HG02852 (cell line): ENCODE measurements around the gene RBL1.
A peak's percentile ranks its signal among the peaks of the same experiment; 100 is the strongest.

ENCODE experiments used
- ATAC-seq: cut with Tn5 transposase; IDR thresholded peaks from one replicate; pipeline ENCODE4 v1.9.1; 2021; ENCODE audit warnings: mild to moderate bottlenecking, moderate library complexity; ENCODE audit not compliant: unreplicated experiment

RBL1 gene

GRCh38 chr20:36951198-36951978, 144.4 kb downstream of the RBL1 start, which contains the start of gene SAMHD1:
Gene SAMHD1, minus strand, starts transcription at chr20:36951708. Its CDS starts 65 bp downstream, at chr20:36951643.
- ATAC-seq, result peak; percentile 87

- peak; percentile 3 for ATAC-seq
These were observed 145.2 kb downstream of the RBL1 start for GRCh38 chr20:36950414-36951197.
